Transverse colon (tissue), 4 donors: ENCODE data around the gene FABP3. TPM values are rescaled to one million over a fixed set of nuclear protein-coding genes. Genes with fewer than 3 reads are reported as not detected.

ENCODE experiments used
- DNase-seq: peaks from one replicate; pipeline ENCODE4 v3.0.0-alpha.2; 2019
- H3K27ac ChIP-seq, 4 donors: fragments of 200-600 bp; sonication (generic); 2 replicates each; pipeline ENCODE4 v1.5.1; 2016 to 2018; ENCODE audit warnings: inconsistent platforms in 4 of 4
- H3K27me3 ChIP-seq: fragments of 200-600 bp; sonication (generic); 2 replicates; pipeline ENCODE4 v1.5.1; 2017; ENCODE audit warnings: inconsistent platforms
- H3K36me3 ChIP-seq, 4 donors: fragments of 200-600 bp; sonication (generic); 2 replicates each; pipeline ENCODE4 v1.5.1; 2017 to 2019; ENCODE audit warnings: inconsistent platforms in 4 of 4
- H3K4me1 ChIP-seq, 4 donors: fragments of 200-600 bp; sonication (generic); 2 replicates each; pipeline ENCODE4 v1.5.1; 2017 to 2020; ENCODE audit warnings: inconsistent platforms in 4 of 4
- H3K4me3 ChIP-seq, 4 donors: fragments of 200-600 bp; sonication (generic); 1 replicate in 1 of 4; 2 replicates in 3 of 4; pipeline versions ENCODE4 v1.5.1 to v1.6.1; 2017 to 2019; ENCODE audit warnings: inconsistent platforms in 4 of 4
- H3K9me3 ChIP-seq, 2 donors: fragments of 200-600 bp; sonication (generic); 2 replicates each; pipeline ENCODE4 v1.5.1; 2017 to 2019; ENCODE audit warnings: inconsistent platforms in 2 of 2
- EP300 ChIP-seq: sonication (generic); formaldehyde crosslinking; IDR thresholded peaks from one replicate; pipeline ENCODE4 v1.6.1; 2017; ENCODE audit warnings: antibody characterized with exemption, low read depth
- POLR2A ChIP-seq: fragments of 450-650 bp; IDR thresholded peaks from one replicate; pipeline ENCODE4 v1.6.1; 2016; ENCODE audit warnings: antibody characterized with exemption, mild to moderate bottlenecking, moderate library complexity
- POLR2AphosphoS5 ChIP-seq, 3 donors: sonication (generic); formaldehyde crosslinking; IDR thresholded peaks; one replicate each; pipeline ENCODE4 v1.6.1; 2016; ENCODE audit warnings: antibody characterized with exemption in 3 of 3
- WGBS, 2 donors: methylation state at CpG; one replicate each; pipeline ENCODE4 v1.1.5; 2018; ENCODE audit warnings: low coverage in 1 of 2; 5-methylcytosine and 5-hydroxymethylcytosine counted together
- in situ Hi-C, 4 donors: fragments of 200-750 bp; cut with MboI; loops; one replicate each; pipeline versions ENCODE4 v1.15.0 to v1.15.1; 2017; ENCODE audit warnings: low sequenced_read_pairs in 3 of 4, low pct_ligation_motif_present in 1 of 4, low pct_unique_long_range_greater_than_20kb in 1 of 4
- intact Hi-C: fragments of 100-400 bp; cut with DNase I; formaldehyde crosslinking; loops from one replicate; pipeline ENCODE4 v1.15.1; 2023; ENCODE audit warnings: low total_unique reads
- total RNA-seq, 4 donors: library from RNA; depleted of rRNA; stranded (reverse); fragments of >200 nt; gene quantifications; one replicate each; pipeline ENCODE4 v1.1.0, GENCODE V29; 2016
- TF ChIP-seq, protein P1 (sequence below), 5 experiments: fragments of 200-600 bp in 3 of 5; fragments of 450-650 bp in 2 of 5; sonication (generic) in 3 of 5; IDR thresholded peaks; 1 replicate in 2 of 5; 2 replicates in 3 of 5; pipeline ENCODE4 v1.5.1; 2016 to 2017; ENCODE audit warnings: antibody characterized with exemption in 5 of 5, inconsistent platforms in 3 of 5, mild to moderate bottlenecking in 2 of 5, moderate library complexity in 1 of 5

Gene FABP3
- total RNA-seq, 4 donors from 2014 or later: 5.9 to 7.6 TPM; not detected in 2

DNA sequence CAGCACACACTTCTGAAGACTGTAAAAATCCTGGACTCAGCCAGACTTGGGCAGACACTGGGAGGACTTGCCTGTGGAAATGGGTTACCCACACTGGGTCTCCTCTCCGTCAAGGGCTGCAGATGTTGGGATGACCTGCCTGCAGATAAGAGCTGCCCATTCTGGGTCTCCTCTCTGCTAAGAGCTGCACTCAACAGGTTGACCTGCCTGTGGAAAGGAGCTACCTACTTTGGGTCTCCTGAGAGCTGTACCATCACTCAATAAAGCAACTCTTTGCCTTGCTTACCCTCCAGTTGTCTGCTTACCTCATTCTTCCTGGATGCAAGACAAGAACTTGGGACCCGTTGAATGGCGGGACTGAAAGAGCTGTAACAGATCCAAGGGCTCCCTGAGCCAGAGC is 47.9 kb downstream of the FABP3 start:
- in situ Hi-C loops: loop anchor here in 2 of 4 donors (25.0 kb wide), 1 partner anchor 138 kb away; no protein-coding TSS in a partner anchor
- no peak for DNase-seq
- no peak overlapping the region for H3K27ac ChIP-seq
- TF ChIP-seq EP300 (no peak), POLR2A (no peak), POLR2AphosphoS5 (IDR thresholded peaks at IDR 0.05) (no peak)
- TF ChIP-seq, protein P1, sequence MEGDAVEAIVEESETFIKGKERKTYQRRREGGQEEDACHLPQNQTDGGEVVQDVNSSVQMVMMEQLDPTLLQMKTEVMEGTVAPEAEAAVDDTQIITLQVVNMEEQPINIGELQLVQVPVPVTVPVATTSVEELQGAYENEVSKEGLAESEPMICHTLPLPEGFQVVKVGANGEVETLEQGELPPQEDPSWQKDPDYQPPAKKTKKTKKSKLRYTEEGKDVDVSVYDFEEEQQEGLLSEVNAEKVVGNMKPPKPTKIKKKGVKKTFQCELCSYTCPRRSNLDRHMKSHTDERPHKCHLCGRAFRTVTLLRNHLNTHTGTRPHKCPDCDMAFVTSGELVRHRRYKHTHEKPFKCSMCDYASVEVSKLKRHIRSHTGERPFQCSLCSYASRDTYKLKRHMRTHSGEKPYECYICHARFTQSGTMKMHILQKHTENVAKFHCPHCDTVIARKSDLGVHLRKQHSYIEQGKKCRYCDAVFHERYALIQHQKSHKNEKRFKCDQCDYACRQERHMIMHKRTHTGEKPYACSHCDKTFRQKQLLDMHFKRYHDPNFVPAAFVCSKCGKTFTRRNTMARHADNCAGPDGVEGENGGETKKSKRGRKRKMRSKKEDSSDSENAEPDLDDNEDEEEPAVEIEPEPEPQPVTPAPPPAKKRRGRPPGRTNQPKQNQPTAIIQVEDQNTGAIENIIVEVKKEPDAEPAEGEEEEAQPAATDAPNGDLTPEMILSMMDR (IDR thresholded peaks at IDR 0.05): no peak
- WGBS, 2 donors: 96% methylated on average over 3 of the region's 3 CpGs; no CpG with 5 or more reads in 1 of the 2 donors
- intact Hi-C loops: no loop called here
- H3K9me3 ChIP-seq: no peaks in the 10 kb centered on the region
- H3K4me3 ChIP-seq: no peak overlapping the region
- H3K36me3 ChIP-seq: peaks cover 0 to 6% (median 0%) of the 10 kb centered on the region in 4 donors
- H3K4me1 ChIP-seq: no peaks in the 10 kb centered on the region
- H3K27me3 ChIP-seq: no peaks in the 10 kb centered on the region

DNA sequence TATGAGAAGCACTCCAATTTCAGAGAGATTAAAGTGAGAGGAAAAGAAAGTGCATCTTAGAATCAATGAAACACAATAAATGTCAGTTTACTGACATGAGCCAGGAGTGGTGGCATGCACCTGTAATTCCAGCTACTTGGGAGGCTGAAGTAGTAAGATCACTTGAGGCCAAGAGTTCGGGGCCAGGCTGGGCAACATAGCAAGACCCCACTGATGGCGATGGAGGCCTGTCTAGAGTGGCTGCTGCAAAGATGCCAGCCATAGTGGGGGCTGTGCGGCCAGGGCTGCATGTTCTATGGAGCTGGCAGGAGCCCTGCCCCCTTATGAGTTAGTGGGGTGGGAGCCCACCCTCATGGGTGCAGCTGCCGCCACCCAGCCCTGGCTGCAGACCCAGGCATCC is 48.8 kb downstream of the FABP3 start:
- Histone ChIP-seq H3K9me3 (no peaks in the 10 kb centered on the region), H3K27me3 (no peaks in the 10 kb centered on the region), H3K36me3 (peaks cover 0 to 15% (median 0%) of the 10 kb centered on the region in 4 donors), H3K4me1 (no peaks in the 10 kb centered on the region), H3K27ac (no peak overlapping the region), H3K4me3 (no peak overlapping the region)
- intact Hi-C loops (no loop called here), in situ Hi-C loops (no loop called here)
- WGBS, 2 donors: 95% methylated on average over 4 of the region's 4 CpGs; no CpG with 5 or more reads in 1 of the 2 donors
- no peak for DNase-seq
- TF ChIP-seq POLR2A (no peak), POLR2AphosphoS5 (IDR thresholded peaks at IDR 0.05) (no peak), EP300 (no peak)
- TF ChIP-seq, protein P1 (IDR thresholded peaks at IDR 0.05): no peak

DNA sequence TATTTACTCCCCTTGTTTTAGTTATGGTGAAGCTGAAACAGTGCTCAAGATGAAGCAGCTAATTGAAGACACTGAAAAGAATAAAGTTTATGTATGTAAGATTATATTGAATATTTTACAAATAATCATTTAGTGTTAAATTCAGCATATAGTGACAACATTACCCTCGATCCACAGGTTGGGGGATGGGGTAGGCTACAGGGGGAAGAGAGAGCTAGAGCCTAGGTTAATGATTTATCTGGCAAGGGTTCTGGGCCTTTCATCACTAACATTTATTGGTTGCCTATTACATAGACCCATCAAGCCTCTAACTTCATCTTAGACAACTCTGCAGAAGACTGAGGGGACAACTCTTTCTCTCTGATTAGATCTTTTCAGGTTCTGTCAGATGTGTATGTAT is 54.7 kb downstream of the FABP3 start:
- intact Hi-C loops: no loop called here
- H3K9me3 ChIP-seq: no peaks in the 10 kb centered on the region
- no peaks in the 10 kb centered on the region for H3K4me1 ChIP-seq
- peaks cover 0 to 27% (median 4%) of the 10 kb centered on the region in 4 donors for H3K36me3 ChIP-seq
- H3K4me3 ChIP-seq: no peak overlapping the region
- in situ Hi-C loops: no loop called here
- 62 to 77% methylated on average over 1 of the region's 1 CpG for WGBS, 2 donors
- H3K27ac ChIP-seq: no peak overlapping the region
- no peak for TF ChIP-seq POLR2A
- TF ChIP-seq EP300: no peak
- TF ChIP-seq, protein P1 (IDR thresholded peaks at IDR 0.05): no peak
- TF ChIP-seq POLR2AphosphoS5 (IDR thresholded peaks at IDR 0.05): no peak
- no peaks in the 10 kb centered on the region for H3K27me3 ChIP-seq
- no peak for DNase-seq

- DNase-seq: no peak
- Histone ChIP-seq H3K4me3 (no peak overlapping the region), H3K27ac (no peak overlapping the region), H3K27me3 (no peaks in the 10 kb centered on the region), H3K36me3 (peaks cover 0 to 42% (median 8%) of the 10 kb centered on the region in 4 donors), H3K4me1 (no peaks in the 10 kb centered on the region), H3K9me3 (no peaks in the 10 kb centered on the region)
- intact Hi-C loops (no loop called here), in situ Hi-C loops (no loop called here)
- 89 to 97% methylated on average over 3 of the region's 3 CpGs for WGBS, 2 donors
- TF ChIP-seq POLR2A (no peak), POLR2AphosphoS5 (IDR thresholded peaks at IDR 0.05) (no peak), EP300 (no peak)
- TF ChIP-seq, protein P1 (IDR thresholded peaks at IDR 0.05): no peak
These were observed 57.0 kb downstream of the FABP3 start for GRCh38 chr1:31315902-31316301.

Other genes with a start within 250 kb of the FABP3 start
- gene NKAIN1, start 133.2 kb downstream of the FABP3 start, total RNA-seq: not detected
- gene SNRNP40, start 76.3 kb downstream of the FABP3 start, total RNA-seq: 100 to 1,000 TPM in 1 of 4 donors, 10 to 100 TPM in 3; 20.2 to 154 (median 32.3) TPM
- gene ZCCHC17, start 76.0 kb downstream of the FABP3 start, total RNA-seq: 10 to 100 TPM in 3 of 4 donors, 1 to 10 TPM in 1; 4.8 to 18.7 (median 13.7) TPM
- gene SERINC2, start 40.1 kb upstream of the FABP3 start, total RNA-seq: 100 to 1,000 TPM in 3 of 4 donors, 10 to 100 TPM in 1; 85.6 to 343 (median 250) TPM
- 100 to 1,000 TPM; 229 to 300 (median 272) TPM for gene TINAGL1, start 203.4 kb upstream of the FABP3 start, total RNA-seq
- gene HCRTR1, start 244.6 kb upstream of the FABP3 start, total RNA-seq: under 1 TPM in 1 of 4 donors, not detected in 3; 0.48 TPM